GM12891 (cell line): ENCODE results near the gene NME3. TPM values are rescaled to one million over a fixed set of nuclear protein-coding genes. Genes with fewer than 3 reads are reported as not detected.

Source experiments
- DNase-seq: peaks from one replicate; pipeline ENCODE4 v3.0.0; 2011; ENCODE audit warnings: low spot score; ENCODE audit not compliant: insufficient read length
- FAIRE-seq: peaks from 2 replicates; lab custom pipeline; 2011; peaks lifted over from hg19 to GRCh38; lab: Jason Lieb, UNC
- PAX5 ChIP-seq: IDR thresholded peaks from 2 replicates; pipeline ENCODE4 v1.6.1; 2011; ENCODE audit warnings: low read length, moderate library complexity, mild to moderate bottlenecking; ENCODE audit not compliant: insufficient read depth, severe bottlenecking
- POLR2A ChIP-seq: IDR thresholded peaks from 2 replicates; pipeline ENCODE4 v1.6.1; 2011; ENCODE audit warnings: low read depth, low read length, control low read depth
- POLR2AphosphoS5 ChIP-seq: IDR thresholded peaks from 2 replicates; pipeline ENCODE4 v1.6.1; 2011; ENCODE audit warnings: low read depth, low read length, control low read depth
- POU2F2 ChIP-seq: IDR thresholded peaks from 2 replicates; pipeline ENCODE4 v1.6.1; 2011; ENCODE audit warnings: low read depth, mild to moderate bottlenecking, control low read depth, low read length, moderate library complexity
- SPI1 ChIP-seq: IDR thresholded peaks from 2 replicates; pipeline ENCODE4 v1.6.1; 2011; ENCODE audit warnings: low read depth, low read length, control low read depth
- TAF1 ChIP-seq: IDR thresholded peaks from 2 replicates; pipeline ENCODE4 v1.6.1; 2011; ENCODE audit warnings: low read depth, low read length, control low read depth
- polyA plus RNA-seq: library from polyadenylated mRNA; unstranded; fragments of >200 nt; gene quantifications from one replicate; pipeline ENCODE4 v1.2.1, GENCODE V29; 2012; ENCODE audit warnings: low read depth, missing spikeins, inconsistent platforms; ENCODE audit not compliant: missing spikeins

The NME3 gene
- polyA plus RNA-seq, result 62.8 TPM

GRCh38 chr16:1771188-1771863 is at the start of gene NME3:
Gene NME3 (minus strand): TSS chr16:1771543. CDS start chr16:1771534, 9 bp downstream.
- DNase-seq (peak; percentile 88), FAIRE-seq (peak; percentile 88)
- no peak for TF ChIP-seq PAX5
- TF ChIP-seq POLR2A, result peak; percentile 55; the same call in 1 of the 2 replicates

GRCh38 chr16:1820946-1821290 is 49.6 kb upstream of the NME3 start:
- FAIRE-seq (no peak), DNase-seq (no peak)
- TF ChIP-seq PAX5 (no peak), POU2F2 (no peak), POLR2A (no peak), SPI1 (no peak), POLR2AphosphoS5 (no peak), TAF1 (no peak)

- DNase-seq (no peak), FAIRE-seq (no peak)
- no peak for TF ChIP-seq POLR2AphosphoS5
- no peak for TF ChIP-seq POU2F2
- TF ChIP-seq PAX5, result no peak
- TF ChIP-seq SPI1, result no peak
These were observed 49.0 kb upstream of the NME3 start for GRCh38 chr16:1820096-1820945.

- DNase-seq (no peak), FAIRE-seq (no peak)
- TF ChIP-seq SPI1 (no peak), POLR2AphosphoS5 (no peak), TAF1 (no peak), POLR2A (no peak), POU2F2 (no peak), PAX5 (no peak)
These were observed 48.3 kb upstream of the NME3 start for GRCh38 chr16:1819611-1820010.

GRCh38 chr16:1818873-1819525 is 47.7 kb upstream of the NME3 start:
- TF ChIP-seq PAX5 (no peak), SPI1 (no peak), POU2F2 (no peak), POLR2A (no peak), TAF1 (no peak), POLR2AphosphoS5 (no peak)
- FAIRE-seq (no peak), DNase-seq (no peak)

DNA sequence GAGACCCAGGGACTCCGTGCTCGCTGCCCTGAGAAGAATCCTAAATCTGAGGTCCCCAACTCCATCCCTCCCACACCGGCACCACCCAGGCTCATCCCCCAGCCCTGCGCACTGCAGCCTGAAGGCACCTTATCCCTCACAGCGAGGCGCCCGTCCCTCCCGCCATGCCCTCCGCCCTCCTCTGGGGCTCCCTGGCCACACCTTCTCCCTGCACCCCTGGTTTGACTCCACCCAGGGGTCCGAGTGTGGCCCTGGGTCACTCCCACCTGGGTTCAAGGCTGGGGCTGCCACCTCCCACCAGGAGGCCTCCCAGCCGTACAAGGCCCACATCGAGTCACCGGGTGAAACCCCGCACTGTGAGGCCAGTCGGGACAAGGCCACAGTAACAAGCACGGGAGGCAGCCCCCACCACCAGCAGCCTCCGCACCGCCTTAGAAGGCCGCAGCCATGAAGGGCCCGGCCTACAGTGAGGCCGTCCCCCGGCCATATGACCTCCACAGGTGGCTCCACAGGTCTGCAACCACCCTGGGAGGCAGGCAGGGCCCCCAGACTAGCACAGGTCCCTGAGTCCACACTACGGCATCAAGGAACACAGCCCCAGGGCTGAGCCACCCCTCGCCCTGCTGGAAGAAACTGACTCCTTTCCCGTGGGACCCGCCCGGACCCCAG is 47.0 kb upstream of the NME3 start:
- DNase-seq (no peak), FAIRE-seq (no peak)
- TF ChIP-seq PAX5 (no peak), TAF1 (no peak), POU2F2 (no peak), POLR2A (no peak), SPI1 (no peak), POLR2AphosphoS5 (no peak)

DNA sequence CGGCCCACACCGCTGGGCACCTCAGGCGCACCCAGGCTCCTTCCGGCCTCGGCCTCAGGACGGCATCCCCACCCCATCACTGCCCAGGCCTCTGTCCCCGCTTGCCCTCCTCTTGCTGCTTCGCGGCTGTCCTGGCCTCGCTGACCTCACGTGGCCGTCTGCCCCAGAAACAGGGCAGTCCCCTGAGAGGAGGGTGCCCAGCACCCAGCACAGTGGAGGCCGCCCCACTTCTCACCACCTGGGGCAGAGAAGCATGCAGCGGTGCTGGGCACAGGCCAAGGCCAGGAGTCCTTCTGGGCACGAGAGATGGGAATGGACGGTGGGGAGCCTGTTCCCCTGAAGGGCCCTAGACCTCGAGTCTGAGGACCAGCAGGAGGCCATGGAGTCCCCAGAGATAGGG is 46.4 kb upstream of the NME3 start:
- FAIRE-seq (no peak), DNase-seq (no peak)
- TF ChIP-seq POU2F2 (no peak), PAX5 (no peak), POLR2A (no peak), TAF1 (no peak), POLR2AphosphoS5 (no peak), SPI1 (no peak)

- DNase-seq (no peak), FAIRE-seq (no peak)
- TF ChIP-seq SPI1, result no peak
- TF ChIP-seq TAF1, result no peak
- TF ChIP-seq POLR2A, result no peak
- TF ChIP-seq POLR2AphosphoS5, result no peak
These were observed 45.9 kb upstream of the NME3 start for GRCh38 chr16:1817276-1817589.
